ENCODE measurements around the gene COL4A1.

Gene COL4A1

GRCh38 chr13:110341445-110342244 lies 34.7 kb upstream of the COL4A1 start:
- DNase-seq (ENCODE audit: low spot score): no peak

GRCh38 chr13:110340812-110341444 lies 34.0 kb upstream of the COL4A1 start:
- DNase-seq (ENCODE audit: low spot score): no peak

GRCh38 chr13:110339975-110340550 lies 33.1 kb upstream of the COL4A1 start:
- no peak for DNase-seq (ENCODE audit: low spot score)

GRCh38 chr13:110339263-110339662 lies 32.3 kb upstream of the COL4A1 start:
- DNase-seq (ENCODE audit: low spot score): no peak

- DNase-seq (ENCODE audit: low spot score): peak; percentile 64
Measured at GRCh38 chr13:110338441-110339101, 31.6 kb upstream of the COL4A1 start.

- no peak for DNase-seq (ENCODE audit: low spot score)
Measured at GRCh38 chr13:110337247-110337646, 30.3 kb upstream of the COL4A1 start.

GRCh38 chr13:110336681-110337080 lies 29.7 kb upstream of the COL4A1 start:
- DNase-seq (ENCODE audit: low spot score): no peak

- no peak for DNase-seq (ENCODE audit: low spot score)
Measured at GRCh38 chr13:110336108-110336507, 29.2 kb upstream of the COL4A1 start.

- DNase-seq (ENCODE audit: low spot score): no peak
Measured at GRCh38 chr13:110334841-110335490, 28.0 kb upstream of the COL4A1 start.

- no peak for DNase-seq (ENCODE audit: low spot score)
Measured at GRCh38 chr13:110334256-110334655, 27.3 kb upstream of the COL4A1 start.

GRCh38 chr13:110333837-110334236 lies 26.9 kb upstream of the COL4A1 start:
- no peak for DNase-seq (ENCODE audit: low spot score)

GRCh38 chr13:110332750-110333149 lies 25.8 kb upstream of the COL4A1 start:
- no peak for DNase-seq (ENCODE audit: low spot score)

- DNase-seq (ENCODE audit: low spot score): peak; percentile 59
Measured at GRCh38 chr13:110331362-110331761, 24.4 kb upstream of the COL4A1 start.

GRCh38 chr13:110330491-110331011 lies 23.6 kb upstream of the COL4A1 start:
- peak; percentile 80 for DNase-seq (ENCODE audit: low spot score)

- DNase-seq (ENCODE audit: low spot score): no peak
Measured at GRCh38 chr13:110329798-110330461, 23.0 kb upstream of the COL4A1 start.

GRCh38 chr13:110329258-110329657 lies 22.3 kb upstream of the COL4A1 start:
- DNase-seq (ENCODE audit: low spot score): no peak

GRCh38 chr13:110328573-110328972 lies 21.6 kb upstream of the COL4A1 start:
- DNase-seq (ENCODE audit: low spot score): no peak

- no peak for DNase-seq (ENCODE audit: low spot score)
Measured at GRCh38 chr13:110327051-110327721, 20.2 kb upstream of the COL4A1 start.

GRCh38 chr13:110326263-110326904 lies 19.4 kb upstream of the COL4A1 start:
- DNase-seq (ENCODE audit: low spot score): no peak

GRCh38 chr13:110324026-110324749 lies 17.2 kb upstream of the COL4A1 start:
- no peak for DNase-seq (ENCODE audit: low spot score)
